HepG2 (cell line): Measurements from ENCODE around the gene BATF. TPM values are rescaled to one million over a fixed set of nuclear protein-coding genes. Genes with fewer than 3 reads are reported as not detected.

Experiments used
- BRD4 ChIP-seq: sonication (generic); formaldehyde crosslinking; IDR thresholded peaks from 2 replicates; pipeline ENCODE4 v1.4.0; 2020; ENCODE audit warnings: missing genetic modification reagents
- CREM ChIP-seq, 2 experiments: sonication (generic) in 1 of 2; formaldehyde crosslinking in 1 of 2; IDR thresholded peaks; 2 replicates each; pipeline versions ENCODE4 v1.4.0 to v1.6.1; 2016 to 2020; ENCODE audit warnings: antibody characterized with exemption in 1 of 2, mild to moderate bottlenecking in 1 of 2, missing genetic modification reagents in 1 of 2
- KDM6A ChIP-seq: IDR thresholded peaks from 2 replicates; pipeline ENCODE4 v1.6.1; 2016; ENCODE audit warnings: low read depth
- MED8 ChIP-seq: sonication (generic); formaldehyde crosslinking; IDR thresholded peaks from 2 replicates; pipeline ENCODE4 v1.8.1; 2023; ENCODE audit warnings: mild to moderate bottlenecking, missing genetic modification reagents; ENCODE audit not compliant: insufficient replicate concordance
- NFIB ChIP-seq: sonication (generic); formaldehyde crosslinking; IDR thresholded peaks from 2 replicates; pipeline ENCODE4 v1.9.0; 2021; ENCODE audit warnings: missing genetic modification reagents, mild to moderate bottlenecking, borderline replicate concordance
- NR2F1 ChIP-seq, 2 experiments: fragments of 450-650 bp in 1 of 2; formaldehyde crosslinking in 1 of 2; IDR thresholded peaks; 2 replicates each; pipeline versions ENCODE4 v1.5.0 to v1.6.1; 2016 to 2020; ENCODE audit warnings: mild to moderate bottlenecking in 1 of 2, missing compliant biosample characterization in 1 of 2, missing genetic modification reagents in 1 of 2, moderate library complexity in 1 of 2
- REXO4 ChIP-seq: sonication (generic); formaldehyde crosslinking; IDR thresholded peaks from 2 replicates; pipeline ENCODE4 v1.8.0; 2022; ENCODE audit warnings: missing genetic modification reagents, mild to moderate bottlenecking, borderline replicate concordance
- SAFB2 ChIP-seq: sonication (generic); formaldehyde crosslinking; IDR thresholded peaks from 2 replicates; pipeline ENCODE4 v1.5.1; 2020; ENCODE audit warnings: missing genetic modification reagents, low read depth, mild to moderate bottlenecking, borderline replicate concordance
- SMAD3 ChIP-seq: sonication (generic); formaldehyde crosslinking; IDR thresholded peaks from 2 replicates; pipeline ENCODE4 v1.4.0; 2020; ENCODE audit warnings: missing genetic modification reagents
- STAG1 ChIP-seq: sonication (generic); formaldehyde crosslinking; IDR thresholded peaks from 2 replicates; pipeline ENCODE4 v1.4.0; 2020; ENCODE audit warnings: missing genetic modification reagents
- ZBTB7A ChIP-seq: sonication (generic); formaldehyde crosslinking; IDR thresholded peaks from 2 replicates; pipeline ENCODE4 v1.8.0; 2022; ENCODE audit warnings: mild to moderate bottlenecking, missing genetic modification reagents
- ZNF20 ChIP-seq: sonication (generic); formaldehyde crosslinking; IDR thresholded peaks from 2 replicates; pipeline ENCODE4 v1.4.0; 2020; ENCODE audit warnings: mild to moderate bottlenecking, moderate library complexity, missing genetic modification reagents
- ZNF326 ChIP-seq: sonication (generic); formaldehyde crosslinking; IDR thresholded peaks from 2 replicates; pipeline ENCODE4 v1.4.0; 2020; ENCODE audit warnings: missing genetic modification reagents, borderline replicate concordance
- ZNF335 ChIP-seq: sonication (generic); formaldehyde crosslinking; IDR thresholded peaks from 2 replicates; pipeline ENCODE4 v1.4.0; 2020; ENCODE audit warnings: missing genetic modification reagents
- ZNF564 ChIP-seq: sonication (generic); formaldehyde crosslinking; IDR thresholded peaks from 2 replicates; pipeline ENCODE4 v1.8.1; 2023; ENCODE audit warnings: mild to moderate bottlenecking, missing genetic modification reagents
- ZNF660 ChIP-seq: sonication (generic); formaldehyde crosslinking; IDR thresholded peaks from 2 replicates; pipeline ENCODE4 v1.5.1; 2020; ENCODE audit warnings: mild to moderate bottlenecking, low read depth, missing genetic modification reagents, borderline replicate concordance
- ZNF687 ChIP-seq: sonication (generic); formaldehyde crosslinking; IDR thresholded peaks from 2 replicates; pipeline ENCODE4 v1.5.1; 2020; ENCODE audit warnings: mild to moderate bottlenecking, missing genetic modification reagents, moderate library complexity
- polyA plus RNA-seq, 8 experiments: library from polyadenylated mRNA; depleted of rRNA in 3 of 8; stranded (reverse) in 7 of 8; unstranded in 1 of 8; fragments of >200 nt; fragmentation: Illumina TruSeq in 4 of 8; extraction: Trizol in 4 of 8; gene quantifications; 2 replicates each; pipeline versions ENCODE4 v1.2.1 to v1.2.3, GENCODE V29; 2011 to 2016; ENCODE audit warnings: low read depth in 4 of 8, missing spikeins in 1 of 8, mixed read lengths in 1 of 8; ENCODE audit not compliant: insufficient read depth in 1 of 8
- total RNA-seq, 5 experiments: library from RNA; depleted of rRNA; stranded (reverse); fragments of >200 nt; fragmentation: Illumina TruSeq; extraction: Trizol; gene quantifications; 2 replicates each; pipeline ENCODE4 v1.2.3, GENCODE V29; 2016; ENCODE audit warnings: low read depth in 1 of 5
- TF ChIP-seq, protein P1 (sequence below): sonication (generic); formaldehyde crosslinking; IDR thresholded peaks from 2 replicates; pipeline ENCODE4 v1.4.0; 2020; ENCODE audit warnings: missing genetic modification reagents
- TF ChIP-seq, protein P2 (sequence below): sonication (generic); formaldehyde crosslinking; IDR thresholded peaks from 2 replicates; pipeline ENCODE4 v1.5.1; 2020; ENCODE audit warnings: mild to moderate bottlenecking, missing genetic modification reagents, moderate library complexity

Gene BATF
- total and polyA plus RNA-seq, 2 of the 13 experiments (the other 11 are each of a cell fraction or from before 2014, with no cell fraction given): 0.22 to 0.37 TPM

DNA sequence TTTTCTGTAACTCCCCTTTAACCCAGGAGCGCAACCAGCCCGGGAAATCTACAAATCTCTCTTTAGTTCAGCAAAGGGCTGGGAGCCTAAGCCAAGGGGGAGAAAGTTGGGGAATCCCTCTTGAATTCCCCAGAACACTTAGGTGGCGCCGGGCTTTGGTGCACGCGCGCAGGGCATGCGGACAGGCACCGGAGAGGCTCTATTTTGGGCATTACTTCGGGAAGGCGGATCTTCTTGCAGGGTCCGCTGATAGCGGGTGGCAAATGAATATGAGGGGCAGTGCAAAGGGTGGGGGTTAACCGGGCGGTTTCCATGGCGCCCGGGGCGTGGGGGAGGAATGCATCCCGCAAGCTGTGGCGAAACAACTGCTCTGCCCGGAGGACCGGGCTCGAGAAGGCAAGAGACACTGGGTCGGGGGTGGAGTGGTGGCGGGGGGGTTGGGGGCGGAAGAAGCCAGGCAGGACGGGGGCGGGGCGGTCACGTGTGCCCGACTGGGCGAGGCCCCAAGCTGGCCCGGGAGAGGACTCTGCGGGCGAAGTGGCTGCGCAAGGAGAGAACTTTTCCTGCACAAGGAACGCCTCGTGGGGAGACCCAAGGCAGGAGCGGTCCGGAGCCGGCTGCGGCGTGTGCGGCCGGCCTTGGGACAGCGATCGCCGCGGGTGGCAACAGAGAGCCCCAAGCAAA lies 56.0 kb downstream of the BATF start, which contains the start of gene FLVCR2 (continued):
- peak; percentile 38 for TF ChIP-seq ZNF687 (CRISPR knock-in tag)
- TF ChIP-seq STAG1: no peak
- TF ChIP-seq REXO4 (CRISPR knock-in tag): no peak
- TF ChIP-seq, protein P1, sequence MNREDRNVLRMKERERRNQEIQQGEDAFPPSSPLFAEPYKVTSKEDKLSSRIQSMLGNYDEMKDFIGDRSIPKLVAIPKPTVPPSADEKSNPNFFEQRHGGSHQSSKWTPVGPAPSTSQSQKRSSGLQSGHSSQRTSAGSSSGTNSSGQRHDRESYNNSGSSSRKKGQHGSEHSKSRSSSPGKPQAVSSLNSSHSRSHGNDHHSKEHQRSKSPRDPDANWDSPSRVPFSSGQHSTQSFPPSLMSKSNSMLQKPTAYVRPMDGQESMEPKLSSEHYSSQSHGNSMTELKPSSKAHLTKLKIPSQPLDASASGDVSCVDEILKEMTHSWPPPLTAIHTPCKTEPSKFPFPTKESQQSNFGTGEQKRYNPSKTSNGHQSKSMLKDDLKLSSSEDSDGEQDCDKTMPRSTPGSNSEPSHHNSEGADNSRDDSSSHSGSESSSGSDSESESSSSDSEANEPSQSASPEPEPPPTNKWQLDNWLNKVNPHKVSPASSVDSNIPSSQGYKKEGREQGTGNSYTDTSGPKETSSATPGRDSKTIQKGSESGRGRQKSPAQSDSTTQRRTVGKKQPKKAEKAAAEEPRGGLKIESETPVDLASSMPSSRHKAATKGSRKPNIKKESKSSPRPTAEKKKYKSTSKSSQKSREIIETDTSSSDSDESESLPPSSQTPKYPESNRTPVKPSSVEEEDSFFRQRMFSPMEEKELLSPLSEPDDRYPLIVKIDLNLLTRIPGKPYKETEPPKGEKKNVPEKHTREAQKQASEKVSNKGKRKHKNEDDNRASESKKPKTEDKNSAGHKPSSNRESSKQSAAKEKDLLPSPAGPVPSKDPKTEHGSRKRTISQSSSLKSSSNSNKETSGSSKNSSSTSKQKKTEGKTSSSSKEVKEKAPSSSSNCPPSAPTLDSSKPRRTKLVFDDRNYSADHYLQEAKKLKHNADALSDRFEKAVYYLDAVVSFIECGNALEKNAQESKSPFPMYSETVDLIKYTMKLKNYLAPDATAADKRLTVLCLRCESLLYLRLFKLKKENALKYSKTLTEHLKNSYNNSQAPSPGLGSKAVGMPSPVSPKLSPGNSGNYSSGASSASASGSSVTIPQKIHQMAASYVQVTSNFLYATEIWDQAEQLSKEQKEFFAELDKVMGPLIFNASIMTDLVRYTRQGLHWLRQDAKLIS (CRISPR knock-in tag): no peak
- TF ChIP-seq MED8: no peak
- TF ChIP-seq ZBTB7A (CRISPR knock-in tag): no peak
- no peak for TF ChIP-seq NFIB (CRISPR knock-in tag)
- TF ChIP-seq, protein P2, sequence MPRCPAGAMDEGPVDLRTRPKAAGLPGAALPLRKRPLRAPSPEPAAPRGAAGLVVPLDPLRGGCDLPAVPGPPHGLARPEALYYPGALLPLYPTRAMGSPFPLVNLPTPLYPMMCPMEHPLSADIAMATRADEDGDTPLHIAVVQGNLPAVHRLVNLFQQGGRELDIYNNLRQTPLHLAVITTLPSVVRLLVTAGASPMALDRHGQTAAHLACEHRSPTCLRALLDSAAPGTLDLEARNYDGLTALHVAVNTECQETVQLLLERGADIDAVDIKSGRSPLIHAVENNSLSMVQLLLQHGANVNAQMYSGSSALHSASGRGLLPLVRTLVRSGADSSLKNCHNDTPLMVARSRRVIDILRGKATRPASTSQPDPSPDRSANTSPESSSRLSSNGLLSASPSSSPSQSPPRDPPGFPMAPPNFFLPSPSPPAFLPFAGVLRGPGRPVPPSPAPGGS (CRISPR knock-in tag): no peak
- TF ChIP-seq ZNF660 (CRISPR knock-in tag): no peak
- no peak for TF ChIP-seq SAFB2
- TF ChIP-seq ZNF564 (CRISPR knock-in tag): no peak
- TF ChIP-seq BRD4: no peak
- TF ChIP-seq ZNF20: no peak
- no peak for TF ChIP-seq KDM6A
- TF ChIP-seq NR2F1 (CRISPR knock-in tag; IDR thresholded peaks at IDR 0.05): no peak
- TF ChIP-seq CREM (IDR thresholded peaks at IDR 0.05): no peak
- TF ChIP-seq CREM (CRISPR knock-in tag; IDR thresholded peaks at IDR 0.05): no peak
- 0 out of 2 replicates have a peak, but pooled peaks have one; percentile 12 for TF ChIP-seq SMAD3 (CRISPR knock-in tag)
- no peak for TF ChIP-seq ZNF326 (CRISPR knock-in tag)
- TF ChIP-seq ZNF335 (CRISPR knock-in tag): no peak
